ENCODE data around the gene GSS. TPM values are rescaled to one million over a fixed set of nuclear protein-coding genes. Genes with fewer than 3 reads are reported as not detected.

Gene GSS
- total RNA-seq, 1 experiment from 2014 or later: 121 TPM

Other genes starting within 250 kb of the GSS start
- 7.5 and 14.5 TPM in 2 replicates for gene NCOA6, start 130.2 kb downstream of the GSS start, total RNA-seq (2014; rRNA removed; shearing (Covaris generic))
- gene GGT7, start 83.0 kb downstream of the GSS start, total RNA-seq (2014; rRNA removed; shearing (Covaris generic)): 2.1 and 2.6 TPM in 2 replicates
- 26.0 and 34.2 TPM in 2 replicates for gene ACSS2, start 79.2 kb downstream of the GSS start, total RNA-seq (2014; rRNA removed; shearing (Covaris generic))
- 0.05 TPM in 1 of 2 replicates, not detected in the other for gene MYH7B, start 62 bp upstream of the GSS start, total RNA-seq (2014; rRNA removed; shearing (Covaris generic))
- gene TRPC4AP, start 137.0 kb upstream of the GSS start, total RNA-seq (2014; rRNA removed; shearing (Covaris generic)): 90.6 and 94.4 TPM in 2 replicates
- 54.5 and 80.3 TPM in 2 replicates for gene EDEM2, start 191.5 kb upstream of the GSS start, total RNA-seq (2014; rRNA removed; shearing (Covaris generic))
- 58.9 and 60.0 TPM in 2 replicates for gene PROCR, start 216.3 kb upstream of the GSS start, total RNA-seq (2014; rRNA removed; shearing (Covaris generic))